IPS DF 6.9 (cell line): ENCODE measurements around the gene UAP1.

Experiments used
- DNase-seq: peaks from one replicate; pipeline ENCODE4 v3.0.0-alpha.2; 2013; ENCODE audit warnings: low read depth, low spot score
- H3K27ac ChIP-seq: one replicate; pipeline ENCODE4 v1.5.1; 2013; ENCODE audit warnings: low read length, control low read depth
- H3K27me3 ChIP-seq: 2 replicates; pipeline ENCODE4 v1.6.1; 2013; ENCODE audit warnings: mild to moderate bottlenecking, low read length; ENCODE audit not compliant: control insufficient read depth, insufficient read depth
- H3K36me3 ChIP-seq: 2 replicates; pipeline ENCODE4 v1.6.1; 2013; ENCODE audit warnings: low read length; ENCODE audit not compliant: control insufficient read depth, insufficient read depth
- H3K4me1 ChIP-seq: 2 replicates; pipeline ENCODE4 v1.6.1; 2013; ENCODE audit warnings: low read length; ENCODE audit not compliant: control insufficient read depth, insufficient read depth
- H3K4me3 ChIP-seq: 2 replicates; pipeline ENCODE4 v1.5.1; 2013; ENCODE audit warnings: mild to moderate bottlenecking, low read length
- H3K9me3 ChIP-seq: 2 replicates; pipeline ENCODE4 v1.6.1; 2013; ENCODE audit warnings: low read length, inconsistent platforms; ENCODE audit not compliant: control insufficient read depth, insufficient read depth
- WGBS: extraction: QIAGEN DNeasy Blood & Tissue Kit; methylation state at CpG from one replicate; pipeline ENCODE4 v1.1.7; 2013; ENCODE audit warnings: mixed read lengths, missing lambda C conversion rate; ENCODE audit not compliant: insufficient read length, insufficient coverage; 5-methylcytosine and 5-hydroxymethylcytosine counted together

The UAP1 gene

DNA sequence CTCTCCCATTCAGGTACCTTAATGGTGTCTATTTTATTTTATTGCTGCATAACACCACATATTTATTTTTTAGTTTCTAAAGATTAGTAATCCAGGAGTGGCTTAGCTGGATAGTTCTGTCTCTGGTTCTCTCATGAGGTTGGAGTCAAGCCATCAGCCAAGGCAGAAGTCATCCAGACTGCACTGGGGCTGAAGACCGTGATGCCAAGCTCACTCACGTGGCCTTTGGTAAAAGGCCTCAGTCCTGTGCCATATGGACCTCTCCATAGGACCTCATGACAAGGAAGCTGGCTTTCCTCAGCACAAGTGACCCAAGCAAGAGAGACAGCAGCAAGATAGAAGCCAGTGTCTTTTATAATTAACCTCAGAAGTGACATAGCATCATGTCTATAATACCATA, 47.8 kb downstream of the UAP1 start:
- no peak overlapping the region for H3K4me3 ChIP-seq
- no peak for DNase-seq
- H3K27ac ChIP-seq = no peak overlapping the region
- H3K36me3 ChIP-seq = no peaks in the 10 kb centered on the region
- no CpG with 5 or more reads among the region's 2 CpGs for WGBS
- H3K9me3 ChIP-seq = no peaks in the 10 kb centered on the region
- no peaks in the 10 kb centered on the region for H3K27me3 ChIP-seq
- H3K4me1 ChIP-seq = no peaks in the 10 kb centered on the region

DNA sequence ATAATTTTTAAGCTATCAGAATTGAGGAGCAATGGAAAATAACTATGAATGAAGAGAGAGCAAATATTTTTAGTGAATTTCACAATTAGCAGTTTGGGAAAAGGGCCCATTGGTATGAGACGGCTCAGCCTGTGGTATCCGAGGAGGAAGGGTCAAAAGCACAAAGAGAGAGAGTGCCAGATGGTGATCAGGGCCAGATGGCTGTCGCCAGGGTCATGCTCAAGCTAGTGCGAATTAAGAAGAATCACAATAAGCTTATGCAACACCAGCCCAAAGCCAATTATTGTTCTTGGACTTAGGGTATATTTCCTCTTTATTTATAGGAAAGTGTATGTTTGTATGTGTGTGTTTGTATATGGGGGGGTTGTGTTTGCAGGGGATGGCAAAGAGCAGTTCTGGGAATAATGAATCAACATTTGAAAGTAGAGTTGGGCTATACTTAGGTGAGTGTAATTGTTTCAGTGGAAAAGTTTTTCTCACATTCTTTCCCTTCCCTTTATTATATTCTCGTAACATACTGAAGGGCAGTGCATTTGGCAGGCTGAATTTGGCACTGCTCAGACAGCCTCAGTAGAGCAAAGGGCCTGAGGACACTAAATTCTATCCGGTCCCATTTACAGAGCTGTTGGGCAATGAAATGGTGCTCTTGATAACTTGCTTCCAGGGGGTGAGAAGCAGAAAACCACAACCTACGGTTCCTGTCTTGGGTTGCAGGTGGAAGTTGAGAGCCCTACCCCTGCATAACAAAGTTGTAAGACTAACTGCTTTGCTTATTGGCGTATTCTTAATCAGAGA, 51.3 kb downstream of the UAP1 start:
- H3K27ac ChIP-seq = no peak overlapping the region
- H3K4me1 ChIP-seq = no peaks in the 10 kb centered on the region
- no peaks in the 10 kb centered on the region for H3K36me3 ChIP-seq
- no peaks in the 10 kb centered on the region for H3K9me3 ChIP-seq
- H3K4me3 ChIP-seq = no peak overlapping the region
- DNase-seq = no peak
- H3K27me3 ChIP-seq = no peaks in the 10 kb centered on the region
- no CpG with 5 or more reads among the region's 8 CpGs for whole genome bisulfite sequencing

GRCh38 chr1:162616848-162617247, 55.3 kb downstream of the UAP1 start:
- Histone ChIP-seq H3K27ac (no peak overlapping the region), H3K9me3 (no peaks in the 10 kb centered on the region), H3K27me3 (no peaks in the 10 kb centered on the region), H3K4me1 (no peaks in the 10 kb centered on the region), H3K36me3 (no peaks in the 10 kb centered on the region), H3K4me3 (no peak overlapping the region)
- DNase-seq = no peak
- no CpG with 5 or more reads among the region's 1 CpG for WGBS

DNA sequence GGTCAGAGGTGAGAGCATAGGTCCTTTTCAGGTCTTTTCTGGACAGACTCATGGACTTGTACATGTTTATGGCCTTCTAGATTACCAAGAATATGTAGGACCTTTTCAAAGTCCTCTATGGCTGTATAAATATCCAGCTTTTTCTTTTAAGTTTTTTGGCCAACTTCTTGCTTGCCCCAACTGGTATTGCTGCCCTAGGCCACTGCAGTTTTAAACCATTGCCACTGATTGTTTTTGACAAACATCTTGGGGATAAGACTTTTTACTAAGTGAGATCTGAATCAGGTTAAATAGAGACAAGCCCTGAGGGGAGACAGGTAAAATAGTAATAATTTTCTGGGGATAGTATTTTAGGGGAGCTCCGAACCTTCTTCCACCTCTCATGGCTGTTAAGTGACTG, 56.0 kb downstream of the UAP1 start:
- H3K9me3 ChIP-seq = no peaks in the 10 kb centered on the region
- no peaks in the 10 kb centered on the region for H3K36me3 ChIP-seq
- H3K27me3 ChIP-seq = no peaks in the 10 kb centered on the region
- H3K27ac ChIP-seq = no peak overlapping the region
- DNase-seq = no peak
- no CpG with 5 or more reads among the region's 1 CpG for WGBS
- no peak overlapping the region for H3K4me3 ChIP-seq
- H3K4me1 ChIP-seq = no peaks in the 10 kb centered on the region

- DNase-seq = no peak
- H3K36me3 ChIP-seq = no peaks in the 10 kb centered on the region
- no CpG with 5 or more reads among the region's 3 CpGs for WGBS
These were observed 57.6 kb downstream of the UAP1 start for GRCh38 chr1:162619076-162619475.

DNA sequence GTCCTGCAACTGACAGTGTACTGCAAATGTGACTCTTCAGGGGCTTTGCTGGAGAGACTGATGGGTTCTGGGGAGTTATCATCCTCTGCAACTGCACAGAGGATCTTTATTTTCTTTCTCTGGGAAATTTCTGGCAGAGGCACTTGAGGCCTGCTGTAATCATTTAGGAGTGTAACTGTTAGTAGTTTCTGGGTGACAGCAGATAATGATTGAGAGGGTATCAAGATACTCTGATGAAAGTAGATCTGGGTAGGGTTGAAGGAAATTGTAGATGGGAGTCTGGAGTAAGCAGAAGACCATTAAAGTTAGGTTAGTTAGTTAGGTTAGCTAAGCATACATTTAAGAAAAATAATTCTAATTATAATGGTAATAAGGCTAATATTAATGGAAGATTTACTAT, 59.7 kb downstream of the UAP1 start:
- H3K4me3 ChIP-seq = no peak overlapping the region
- H3K36me3 ChIP-seq = no peaks in the 10 kb centered on the region
- no peaks in the 10 kb centered on the region for H3K9me3 ChIP-seq
- H3K27ac ChIP-seq = no peak overlapping the region
- DNase-seq = no peak
- H3K4me1 ChIP-seq = no peaks in the 10 kb centered on the region
- H3K27me3 ChIP-seq = no peaks in the 10 kb centered on the region

More at GRCh38 chr1:162619076-162619475, 57.6 kb downstream of the UAP1 start:
- H3K4me1 ChIP-seq = no peaks in the 10 kb centered on the region
- no peaks in the 10 kb centered on the region for H3K9me3 ChIP-seq
- no peak overlapping the region for H3K27ac ChIP-seq
- H3K4me3 ChIP-seq = no peak overlapping the region
- H3K27me3 ChIP-seq = no peaks in the 10 kb centered on the region

DNA sequence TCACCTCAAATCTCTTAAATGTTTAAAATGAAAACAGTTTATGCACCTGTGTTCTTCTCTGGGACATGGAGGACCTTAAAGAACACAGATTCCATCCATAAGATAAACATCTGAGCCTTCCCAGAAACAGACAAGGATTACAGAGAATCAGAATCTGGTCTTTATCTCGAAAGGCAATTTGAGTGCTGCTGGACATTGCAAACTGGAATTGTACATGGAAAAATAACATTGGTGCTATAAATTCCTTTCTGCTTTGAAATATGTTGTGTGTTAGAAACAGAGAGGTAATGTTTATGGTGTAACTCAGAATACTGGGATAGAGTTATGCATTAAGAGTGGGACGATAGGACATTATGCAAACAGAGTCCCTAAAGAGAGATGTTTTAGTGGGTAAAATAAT, 64.2 kb downstream of the UAP1 start:
- Histone ChIP-seq H3K4me1 (no peaks in the 10 kb centered on the region), H3K27ac (no peak overlapping the region), H3K9me3 (no peaks in the 10 kb centered on the region), H3K36me3 (no peaks in the 10 kb centered on the region), H3K4me3 (no peak overlapping the region), H3K27me3 (no peaks in the 10 kb centered on the region)
- WGBS = no CpG with 5 or more reads among the region's 2 CpGs
- DNase-seq = no peak

GRCh38 chr1:162626094-162626493, 64.6 kb downstream of the UAP1 start:
- Histone ChIP-seq H3K27ac (no peak overlapping the region), H3K4me1 (no peaks in the 10 kb centered on the region), H3K27me3 (no peaks in the 10 kb centered on the region), H3K36me3 (no peaks in the 10 kb centered on the region), H3K9me3 (no peaks in the 10 kb centered on the region), H3K4me3 (no peak overlapping the region)
- WGBS = no CpG with 5 or more reads among the region's 2 CpGs
- DNase-seq = no peak

GRCh38 chr1:162626761-162627160, 65.2 kb downstream of the UAP1 start:
- Histone ChIP-seq H3K4me1 (no peaks in the 10 kb centered on the region), H3K27me3 (no peaks in the 10 kb centered on the region), H3K36me3 (no peaks in the 10 kb centered on the region), H3K4me3 (no peak overlapping the region), H3K27ac (no peak overlapping the region), H3K9me3 (no peaks in the 10 kb centered on the region)
- DNase-seq = no peak
- WGBS = no CpG with 5 or more reads among the region's 2 CpGs

GRCh38 chr1:162627662-162628296, 66.3 kb downstream of the UAP1 start:
- Histone ChIP-seq H3K27ac (no peak overlapping the region), H3K4me3 (no peak overlapping the region), H3K4me1 (no peaks in the 10 kb centered on the region), H3K27me3 (no peaks in the 10 kb centered on the region), H3K9me3 (no peaks in the 10 kb centered on the region), H3K36me3 (no peaks in the 10 kb centered on the region)
- peak; percentile 9 for DNase-seq
- no CpG with 5 or more reads among the region's 3 CpGs for WGBS
